Esophagus muscularis mucosa (tissue), 4 donors: Measurements from ENCODE around the gene NUP85.

Source experiments
- CTCF ChIP-seq, 3 experiments: fragments of 200-600 bp in 2 of 3; fragments of 450-650 bp in 1 of 3; sonication (generic) in 2 of 3; IDR thresholded peaks; one replicate each; pipeline ENCODE4 v1.5.1; 2017 to 2019; ENCODE audit warnings: antibody characterized with exemption in 3 of 3, mild to moderate bottlenecking in 2 of 3, moderate library complexity in 1 of 3
- EP300 ChIP-seq: sonication (generic); formaldehyde crosslinking; IDR thresholded peaks from one replicate; pipeline ENCODE4 v1.6.1; 2017; ENCODE audit warnings: antibody characterized with exemption
- POLR2A ChIP-seq: fragments of 450-650 bp; IDR thresholded peaks from one replicate; pipeline ENCODE4 v1.6.1; 2017; ENCODE audit warnings: antibody characterized with exemption, moderate library complexity, mild to moderate bottlenecking, low read depth
- POLR2AphosphoS5 ChIP-seq, 2 donors: sonication (generic); formaldehyde crosslinking; IDR thresholded peaks; one replicate each; pipeline ENCODE4 v1.6.1; 2017; ENCODE audit warnings: antibody characterized with exemption in 2 of 2

- TF ChIP-seq CTCF (IDR thresholded peaks at IDR 0.05) (no peak), POLR2AphosphoS5 (IDR thresholded peaks at IDR 0.05) (no peak), POLR2A (no peak), EP300 (no peak)
Measured at GRCh38 chr17:75225016-75225415, 19.5 kb downstream of the NUP85 start.
